AG04450 (cell line): ENCODE data around the gene FADS1. TPM values are rescaled to one million over a fixed set of nuclear protein-coding genes. Genes with fewer than 3 reads are reported as not detected.

Experiments used
- CTCF ChIA-PET: fragments of 300-600, 350-600 bp; formaldehyde crosslinking; extraction: SDS; loops from one replicate; lab custom pipeline; 2022; ENCODE audit warnings: antibody characterized with exemption, inconsistent platforms; lab: Charles Lee
- POLR2A ChIA-PET: fragments of 350-600 bp; formaldehyde crosslinking; extraction: SDS; loops from one replicate; lab custom pipeline; 2021; ENCODE audit warnings: antibody characterized with exemption, inconsistent platforms; lab: Yijun Ruan, JAX
- DNase-seq: peaks from one replicate; pipeline ENCODE4 v3.0.0-alpha.2; 2011; ENCODE audit warnings: low read depth, low spot score
- H3K27ac ChIP-seq: one replicate; pipeline ENCODE4 v1.5.1; 2012; ENCODE audit warnings: low read depth, low read length, control low read depth
- H3K27me3 ChIP-seq: one replicate; pipeline ENCODE4 v1.6.0; 2012; ENCODE audit warnings: low read length; ENCODE audit not compliant: control insufficient read depth, insufficient read depth
- H3K4me3 ChIP-seq: 2 replicates; pipeline ENCODE4 v1.5.1; 2011; ENCODE audit warnings: mild to moderate bottlenecking, low read depth, low read length, control low read depth
- H3K9me3 ChIP-seq: 2 replicates; pipeline ENCODE4 v1.5.1; 2012; ENCODE audit warnings: low read length; ENCODE audit not compliant: control insufficient read depth, insufficient read depth
- polyA plus RNA-seq: library from polyadenylated mRNA; depleted of rRNA; stranded (reverse); fragments of >200 nt; gene quantifications from 2 replicates; pipeline ENCODE4 v1.2.3, GENCODE V29; 2011
- TF ChIP-seq, protein P1 (sequence below): IDR thresholded peaks from 2 replicates; pipeline ENCODE4 v1.5.1; 2011; ENCODE audit warnings: low read depth, low read length, control low read depth, inconsistent platforms

Gene FADS1
- polyA plus RNA-seq, 1 experiment: 50.4 TPM

- POLR2A ChIA-PET: interaction anchor here (0.6 kb wide), 1 partner anchor 746 kb away, joined by 5 read pairs; no protein-coding TSS in a partner anchor
- no peak for DNase-seq
- H3K9me3 ChIP-seq: peaks cover 2% of the 10 kb centered on the region; the same call in 1 of the 2 replicates
- no peak overlapping the region for H3K27ac ChIP-seq
- TF ChIP-seq, protein P1, sequence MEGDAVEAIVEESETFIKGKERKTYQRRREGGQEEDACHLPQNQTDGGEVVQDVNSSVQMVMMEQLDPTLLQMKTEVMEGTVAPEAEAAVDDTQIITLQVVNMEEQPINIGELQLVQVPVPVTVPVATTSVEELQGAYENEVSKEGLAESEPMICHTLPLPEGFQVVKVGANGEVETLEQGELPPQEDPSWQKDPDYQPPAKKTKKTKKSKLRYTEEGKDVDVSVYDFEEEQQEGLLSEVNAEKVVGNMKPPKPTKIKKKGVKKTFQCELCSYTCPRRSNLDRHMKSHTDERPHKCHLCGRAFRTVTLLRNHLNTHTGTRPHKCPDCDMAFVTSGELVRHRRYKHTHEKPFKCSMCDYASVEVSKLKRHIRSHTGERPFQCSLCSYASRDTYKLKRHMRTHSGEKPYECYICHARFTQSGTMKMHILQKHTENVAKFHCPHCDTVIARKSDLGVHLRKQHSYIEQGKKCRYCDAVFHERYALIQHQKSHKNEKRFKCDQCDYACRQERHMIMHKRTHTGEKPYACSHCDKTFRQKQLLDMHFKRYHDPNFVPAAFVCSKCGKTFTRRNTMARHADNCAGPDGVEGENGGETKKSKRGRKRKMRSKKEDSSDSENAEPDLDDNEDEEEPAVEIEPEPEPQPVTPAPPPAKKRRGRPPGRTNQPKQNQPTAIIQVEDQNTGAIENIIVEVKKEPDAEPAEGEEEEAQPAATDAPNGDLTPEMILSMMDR: no peak
- no peak overlapping the region for H3K4me3 ChIP-seq
- no peaks in the 10 kb centered on the region for H3K27me3 ChIP-seq
- CTCF ChIA-PET: interaction anchor here (6.3 kb wide), 1 partner anchor 16 kb away, joined by 68 read pairs; no protein-coding TSS in a partner anchor
Measured at GRCh38 chr11:61812736-61813411, 3.9 kb downstream of the FADS1 start.

DNA sequence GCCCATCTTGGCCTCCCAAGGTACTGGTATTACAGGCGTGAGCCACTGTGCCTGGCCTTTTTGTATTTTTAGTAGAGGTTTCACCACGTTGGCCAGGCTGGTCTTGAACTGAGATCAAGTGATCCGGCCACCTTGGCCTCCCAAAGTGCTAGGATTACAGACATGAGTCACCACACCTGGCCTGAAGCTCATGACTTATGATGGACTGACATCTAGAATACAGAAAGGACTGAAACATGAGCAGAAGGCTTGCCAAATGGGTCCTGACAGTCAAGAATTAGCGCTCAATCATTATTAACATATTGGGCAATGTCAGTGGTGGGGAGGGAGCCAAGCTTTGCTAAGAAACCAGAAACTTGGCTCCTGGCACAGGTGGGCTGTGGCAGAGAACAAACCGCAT is 5.0 kb downstream of the FADS1 start:
- Histone ChIP-seq H3K27me3 (no peaks in the 10 kb centered on the region), H3K4me3 (no peak overlapping the region), H3K27ac (no peak overlapping the region), H3K9me3 (peaks cover 2% of the 10 kb centered on the region; the same call in 1 of the 2 replicates)
- DNase-seq: no peak
- ChIA-PET CTCF (interaction anchor here (1.7 kb wide), 1 partner anchor 15 kb away, joined by 4 read pairs; no protein-coding TSS in a partner anchor), POLR2A (no interaction called here)
- TF ChIP-seq, protein P1: no peak

GRCh38 chr11:61810671-61811175 is 6.1 kb downstream of the FADS1 start:
- Histone ChIP-seq H3K4me3 (no peak overlapping the region), H3K27me3 (no peaks in the 10 kb centered on the region), H3K9me3 (peaks cover 2% of the 10 kb centered on the region; the same call in 1 of the 2 replicates), H3K27ac (no peak overlapping the region)
- ChIA-PET CTCF (interaction anchor here (0.7 to 1.7 kb wide), 3 partner anchors 13 to 46 kb away, joined by 3 to 4 read pairs (median 4); no protein-coding TSS in a partner anchor), POLR2A (no interaction called here)
- TF ChIP-seq, protein P1: no peak
- no peak for DNase-seq

- Histone ChIP-seq H3K27me3 (no peaks in the 10 kb centered on the region), H3K27ac (no peak overlapping the region), H3K9me3 (no peaks in the 10 kb centered on the region), H3K4me3 (no peak overlapping the region)
- ChIA-PET POLR2A (no interaction called here), CTCF (interaction anchor here (3.3 kb wide), 1 partner anchor 9 kb away, joined by 28 read pairs; no protein-coding TSS in a partner anchor)
- TF ChIP-seq, protein P1: no peak
- no peak for DNase-seq
Measured at GRCh38 chr11:61806785-61807184, 10.0 kb downstream of the FADS1 start.

- ChIA-PET CTCF (interaction anchor here (1.4 to 3.3 kb wide), 2 partner anchors 8 to 303 kb away, joined by 3 to 28 read pairs; no protein-coding TSS in a partner anchor), POLR2A (interaction anchor here (1.0 kb wide), 1 partner anchor 13 kb away, joined by 3 read pairs; the partner anchor contains the start of gene TMEM258)
- Histone ChIP-seq H3K27ac (no peak overlapping the region), H3K9me3 (no peaks in the 10 kb centered on the region), H3K4me3 (no peak overlapping the region), H3K27me3 (no peaks in the 10 kb centered on the region)
- TF ChIP-seq, protein P1: no peak
- DNase-seq: no peak
Measured at GRCh38 chr11:61805146-61805545, 11.7 kb downstream of the FADS1 start.
